ENCODE results near the gene PIP5K1C.
"Not testable (repeated sequence)": the region's sequence is repeated elsewhere in the genome, so short reads cannot be mapped to it uniquely, and the experiment has no call there.

Gene PIP5K1C

GRCh38 chr19:3585301-3586126, 114.8 kb downstream of the PIP5K1C start, which contains the start of gene GIPC3:
TSS of gene GIPC3 (plus strand) at chr19:3585478. CDS start at chr19:3585598, 120 bp downstream.
- no peak for DNase-seq

GRCh38 chr19:3584036-3584802, 116.0 kb downstream of the PIP5K1C start:
- DNase-seq = not testable (repeated sequence)

GRCh38 chr19:3581792-3582191, 118.5 kb downstream of the PIP5K1C start:
- DNase-seq = not testable (repeated sequence)
